Measurements from ENCODE around the gene GPC3. TPM values are rescaled to one million over a fixed set of nuclear protein-coding genes. Genes with fewer than 3 reads are reported as not detected.

The GPC3 gene
- total and polyA plus RNA-seq, 5 donors from 2014 or later: 0.34 to 0.93 (median 0.44) TPM; not detected in 2

- H3K9me3 Mint-ChIP-seq: peaks cover 0 to 10% (median 0%) of the 10 kb centered on the region in 7 donors
- no peak overlapping the region for H3K27ac ChIP-seq (ENCODE audit: insufficient read depth, low read length, poor library complexity, severe bottlenecking)
- H3K36me3 Mint-ChIP-seq: no peaks in the 10 kb centered on the region
- H3K9me3 ChIP-seq (ENCODE audit: control insufficient read depth in 2 of 2, low read length in 2 of 2): peaks cover 0 to 3% of the 10 kb centered on the region in 2 experiments
- no peaks in the 10 kb centered on the region for H3K27me3 ChIP-seq (ENCODE audit: control insufficient read depth, insufficient read depth, low read length)
- no peaks in the 10 kb centered on the region for H3K36me3 ChIP-seq (ENCODE audit: control insufficient read depth, insufficient read depth, low read length)
- no peak overlapping the region for H3K27ac Mint-ChIP-seq
- H3K4me1 Mint-ChIP-seq: no peaks in the 10 kb centered on the region
- H3K27me3 Mint-ChIP-seq: no peaks in the 10 kb centered on the region
- no peak overlapping the region for H3K4me3 Mint-ChIP-seq
- ATAC-seq (ENCODE audit: low read depth in 2 of 2) (no peak), DNase-seq (no peak)
- no peaks in the 10 kb centered on the region for H3K4me1 ChIP-seq (ENCODE audit: control insufficient read depth, insufficient read depth, low read length, poor library complexity, severe bottlenecking)
- H3K4me3 ChIP-seq (ENCODE audit: low read depth, low read length): no peak overlapping the region
These were observed 408.5 kb downstream of the GPC3 start for GRCh38 chrX:133576876-133577275.

- Mint-ChIP-seq H3K9me3 (peaks cover 0 to 10% (median 0%) of the 10 kb centered on the region in 7 donors), H3K36me3 (no peaks in the 10 kb centered on the region), H3K27me3 (no peaks in the 10 kb centered on the region), H3K4me1 (no peaks in the 10 kb centered on the region), H3K27ac (no peak overlapping the region), H3K4me3 (no peak overlapping the region)
- H3K9me3 ChIP-seq (ENCODE audit: control insufficient read depth in 2 of 2, low read length in 2 of 2): peaks cover 0 to 3% of the 10 kb centered on the region in 2 experiments
- H3K4me3 ChIP-seq (ENCODE audit: low read depth, low read length): no peak overlapping the region
- H3K36me3 ChIP-seq (ENCODE audit: control insufficient read depth, insufficient read depth, low read length): no peaks in the 10 kb centered on the region
- DNase-seq: no peak
- H3K27me3 ChIP-seq (ENCODE audit: control insufficient read depth, insufficient read depth, low read length): no peaks in the 10 kb centered on the region
- no peaks in the 10 kb centered on the region for H3K4me1 ChIP-seq (ENCODE audit: control insufficient read depth, insufficient read depth, low read length, poor library complexity, severe bottlenecking)
- H3K27ac ChIP-seq (ENCODE audit: insufficient read depth, low read length, poor library complexity, severe bottlenecking): no peak overlapping the region
- ATAC-seq (ENCODE audit: low read depth in 2 of 2): no peak
These were observed 409.8 kb downstream of the GPC3 start for GRCh38 chrX:133575501-133576136.

GRCh38 chrX:133574716-133575115 is 410.7 kb downstream of the GPC3 start:
- Mint-ChIP-seq H3K36me3 (no peaks in the 10 kb centered on the region), H3K4me1 (no peaks in the 10 kb centered on the region), H3K27me3 (no peaks in the 10 kb centered on the region), H3K27ac (no peak overlapping the region), H3K4me3 (no peak overlapping the region), H3K9me3 (peaks cover 0 to 10% (median 0%) of the 10 kb centered on the region in 7 donors)
- H3K27me3 ChIP-seq (ENCODE audit: control insufficient read depth, insufficient read depth, low read length): no peaks in the 10 kb centered on the region
- no peak overlapping the region for H3K4me3 ChIP-seq (ENCODE audit: low read depth, low read length)
- DNase-seq (no peak), ATAC-seq (ENCODE audit: low read depth in 2 of 2) (no peak)
- peaks cover 0 to 3% of the 10 kb centered on the region in 2 experiments for H3K9me3 ChIP-seq (ENCODE audit: control insufficient read depth in 2 of 2, low read length in 2 of 2)
- no peak overlapping the region for H3K27ac ChIP-seq (ENCODE audit: insufficient read depth, low read length, poor library complexity, severe bottlenecking)
- H3K36me3 ChIP-seq (ENCODE audit: control insufficient read depth, insufficient read depth, low read length): no peaks in the 10 kb centered on the region
- no peaks in the 10 kb centered on the region for H3K4me1 ChIP-seq (ENCODE audit: control insufficient read depth, insufficient read depth, low read length, poor library complexity, severe bottlenecking)

GRCh38 chrX:133570549-133570948 is 414.8 kb downstream of the GPC3 start:
- Mint-ChIP-seq H3K36me3 (no peaks in the 10 kb centered on the region), H3K4me1 (no peaks in the 10 kb centered on the region), H3K9me3 (peaks cover 0 to 10% (median 0%) of the 10 kb centered on the region in 7 donors), H3K27me3 (no peaks in the 10 kb centered on the region), H3K27ac (no peak overlapping the region), H3K4me3 (no peak overlapping the region)
- H3K36me3 ChIP-seq (ENCODE audit: control insufficient read depth, insufficient read depth, low read length): no peaks in the 10 kb centered on the region
- DNase-seq (no peak), ATAC-seq (ENCODE audit: low read depth in 2 of 2) (no peak)
- H3K9me3 ChIP-seq (ENCODE audit: control insufficient read depth in 2 of 2, low read length in 2 of 2): peaks cover 0 to 3% of the 10 kb centered on the region in 2 experiments
- H3K27ac ChIP-seq (ENCODE audit: insufficient read depth, low read length, poor library complexity, severe bottlenecking): no peak overlapping the region
- H3K27me3 ChIP-seq (ENCODE audit: control insufficient read depth, insufficient read depth, low read length): no peaks in the 10 kb centered on the region
- no peaks in the 10 kb centered on the region for H3K4me1 ChIP-seq (ENCODE audit: control insufficient read depth, insufficient read depth, low read length, poor library complexity, severe bottlenecking)
- no peak overlapping the region for H3K4me3 ChIP-seq (ENCODE audit: low read depth, low read length)

- Histone ChIP-seq H3K27ac (ENCODE audit: insufficient read depth, low read length, poor library complexity, severe bottlenecking) (no peak overlapping the region), H3K36me3 (ENCODE audit: control insufficient read depth, insufficient read depth, low read length) (no peaks in the 10 kb centered on the region), H3K27me3 (ENCODE audit: control insufficient read depth, insufficient read depth, low read length) (no peaks in the 10 kb centered on the region), H3K4me1 (ENCODE audit: control insufficient read depth, insufficient read depth, low read length, poor library complexity, severe bottlenecking) (no peaks in the 10 kb centered on the region), H3K4me3 (ENCODE audit: low read depth, low read length) (no peak overlapping the region), H3K9me3 (ENCODE audit: control insufficient read depth in 2 of 2, low read length in 2 of 2) (peaks cover 0 to 3% of the 10 kb centered on the region in 2 experiments)
- Mint-ChIP-seq H3K4me1 (no peaks in the 10 kb centered on the region), H3K27ac (no peak overlapping the region), H3K4me3 (no peak overlapping the region), H3K27me3 (no peaks in the 10 kb centered on the region), H3K9me3 (peaks cover 0 to 10% (median 0%) of the 10 kb centered on the region in 7 donors), H3K36me3 (no peaks in the 10 kb centered on the region)
- no peak for DNase-seq
- no peak for ATAC-seq (ENCODE audit: low read depth in 2 of 2)
These were observed 416.2 kb downstream of the GPC3 start for GRCh38 chrX:133569217-133569616.

GRCh38 chrX:133568109-133568508 is 417.3 kb downstream of the GPC3 start:
- peaks cover 0 to 3% of the 10 kb centered on the region in 2 experiments for H3K9me3 ChIP-seq (ENCODE audit: control insufficient read depth in 2 of 2, low read length in 2 of 2)
- Mint-ChIP-seq H3K4me3 (no peak overlapping the region), H3K27me3 (no peaks in the 10 kb centered on the region), H3K27ac (no peak overlapping the region), H3K9me3 (peaks cover 0 to 8% (median 0%) of the 10 kb centered on the region in 7 donors), H3K4me1 (no peaks in the 10 kb centered on the region), H3K36me3 (no peaks in the 10 kb centered on the region)
- H3K4me1 ChIP-seq (ENCODE audit: control insufficient read depth, insufficient read depth, low read length, poor library complexity, severe bottlenecking): no peaks in the 10 kb centered on the region
- no peaks in the 10 kb centered on the region for H3K36me3 ChIP-seq (ENCODE audit: control insufficient read depth, insufficient read depth, low read length)
- H3K27ac ChIP-seq (ENCODE audit: insufficient read depth, low read length, poor library complexity, severe bottlenecking): no peak overlapping the region
- ATAC-seq (ENCODE audit: low read depth in 2 of 2) (no peak), DNase-seq (no peak)
- no peak overlapping the region for H3K4me3 ChIP-seq (ENCODE audit: low read depth, low read length)
- no peaks in the 10 kb centered on the region for H3K27me3 ChIP-seq (ENCODE audit: control insufficient read depth, insufficient read depth, low read length)

GRCh38 chrX:133566876-133567275 is 418.5 kb downstream of the GPC3 start:
- Mint-ChIP-seq H3K4me1 (no peaks in the 10 kb centered on the region), H3K4me3 (no peak overlapping the region), H3K27ac (no peak overlapping the region), H3K9me3 (peaks cover 0 to 5% (median 0%) of the 10 kb centered on the region in 7 donors), H3K27me3 (no peaks in the 10 kb centered on the region), H3K36me3 (no peaks in the 10 kb centered on the region)
- DNase-seq: no peak
- H3K36me3 ChIP-seq (ENCODE audit: control insufficient read depth, insufficient read depth, low read length): no peaks in the 10 kb centered on the region
- no peaks in the 10 kb centered on the region for H3K4me1 ChIP-seq (ENCODE audit: control insufficient read depth, insufficient read depth, low read length, poor library complexity, severe bottlenecking)
- no peak overlapping the region for H3K27ac ChIP-seq (ENCODE audit: insufficient read depth, low read length, poor library complexity, severe bottlenecking)
- ATAC-seq (ENCODE audit: low read depth in 2 of 2): no peak
- no peak overlapping the region for H3K4me3 ChIP-seq (ENCODE audit: low read depth, low read length)
- no peaks in the 10 kb centered on the region for H3K9me3 ChIP-seq (ENCODE audit: control insufficient read depth in 2 of 2, low read length in 2 of 2)
- H3K27me3 ChIP-seq (ENCODE audit: control insufficient read depth, insufficient read depth, low read length): no peaks in the 10 kb centered on the region

GRCh38 chrX:133563705-133564104 is 421.7 kb downstream of the GPC3 start:
- no peak overlapping the region for H3K27ac Mint-ChIP-seq
- Histone ChIP-seq H3K27ac (ENCODE audit: insufficient read depth, low read length, poor library complexity, severe bottlenecking) (no peak overlapping the region), H3K9me3 (ENCODE audit: control insufficient read depth in 2 of 2, low read length in 2 of 2) (no peaks in the 10 kb centered on the region), H3K36me3 (ENCODE audit: control insufficient read depth, insufficient read depth, low read length) (no peaks in the 10 kb centered on the region), H3K4me1 (ENCODE audit: control insufficient read depth, insufficient read depth, low read length, poor library complexity, severe bottlenecking) (no peaks in the 10 kb centered on the region), H3K4me3 (ENCODE audit: low read depth, low read length) (no peak overlapping the region), H3K27me3 (ENCODE audit: control insufficient read depth, insufficient read depth, low read length) (no peaks in the 10 kb centered on the region)
- no peaks in the 10 kb centered on the region for H3K27me3 Mint-ChIP-seq
- H3K4me1 Mint-ChIP-seq: no peaks in the 10 kb centered on the region
- no peaks in the 10 kb centered on the region for H3K36me3 Mint-ChIP-seq
- ATAC-seq (ENCODE audit: low read depth in 2 of 2): no peak
- peaks cover 0 to 5% (median 0%) of the 10 kb centered on the region in 7 donors for H3K9me3 Mint-ChIP-seq
- no peak for DNase-seq
- H3K4me3 Mint-ChIP-seq: no peak overlapping the region
